Lower leg skin (tissue), 3 donors: ENCODE measurements around the gene METTL8.

Experiments
- CTCF ChIP-seq, 3 donors: fragments of 450-650 bp; IDR thresholded peaks; one replicate each; pipeline ENCODE4 v1.5.1; 2016; ENCODE audit warnings: antibody characterized with exemption in 3 of 3, mild to moderate bottlenecking in 3 of 3, moderate library complexity in 2 of 3
- POLR2A ChIP-seq, 2 donors: fragments of 450-650 bp; IDR thresholded peaks; one replicate each; pipeline ENCODE4 v1.6.1; 2016 to 2017; ENCODE audit warnings: antibody characterized with exemption in 2 of 2, mild to moderate bottlenecking in 1 of 2, moderate library complexity in 1 of 2

- TF ChIP-seq POLR2A (IDR thresholded peaks at IDR 0.05) (no peak), CTCF (IDR thresholded peaks at IDR 0.05) (no peak)
Measured at GRCh38 chr2:171267855-171268629, 165.7 kb downstream of the METTL8 start.
